GM19467 (cell line): ENCODE data around the gene TRABD2B.

ENCODE experiments used
- ATAC-seq: cut with Tn5 transposase; IDR thresholded peaks from one replicate; pipeline ENCODE4 v1.9.1; 2021; ENCODE audit warnings: mild to moderate bottlenecking, moderate library complexity; ENCODE audit not compliant: unreplicated experiment

The TRABD2B gene

GRCh38 chr1:47938520-47938919 lies 58.7 kb downstream of the TRABD2B start:
- ATAC-seq = no peak

GRCh38 chr1:47937586-47938254 lies 59.5 kb downstream of the TRABD2B start:
- ATAC-seq = no peak

- ATAC-seq = no peak
Measured at GRCh38 chr1:47936916-47937551, 60.2 kb downstream of the TRABD2B start.

GRCh38 chr1:47935856-47936255 lies 61.3 kb downstream of the TRABD2B start:
- ATAC-seq = no peak

GRCh38 chr1:47935163-47935562 lies 62.0 kb downstream of the TRABD2B start:
- no peak for ATAC-seq

GRCh38 chr1:47934243-47934805 lies 62.9 kb downstream of the TRABD2B start:
- no peak for ATAC-seq

GRCh38 chr1:47932743-47933142 lies 64.4 kb downstream of the TRABD2B start:
- ATAC-seq = no peak

GRCh38 chr1:47931395-47931794 lies 65.8 kb downstream of the TRABD2B start:
- ATAC-seq = no peak

- no peak for ATAC-seq
Measured at GRCh38 chr1:47930210-47930840, 66.9 kb downstream of the TRABD2B start.

GRCh38 chr1:47927165-47927564 lies 70.0 kb downstream of the TRABD2B start:
- ATAC-seq = no peak

- ATAC-seq = no peak
Measured at GRCh38 chr1:47926461-47926999, 70.7 kb downstream of the TRABD2B start.

- ATAC-seq = no peak
Measured at GRCh38 chr1:47924270-47925048, 72.7 kb downstream of the TRABD2B start.

GRCh38 chr1:47921935-47922415 lies 75.2 kb downstream of the TRABD2B start:
- ATAC-seq = no peak

GRCh38 chr1:47919113-47919833 lies 77.9 kb downstream of the TRABD2B start:
- ATAC-seq = no peak

GRCh38 chr1:47918257-47918867 lies 78.8 kb downstream of the TRABD2B start:
- no peak for ATAC-seq

GRCh38 chr1:47917687-47918086 lies 79.5 kb downstream of the TRABD2B start:
- ATAC-seq = no peak

- no peak for ATAC-seq
Measured at GRCh38 chr1:47915677-47916353, 81.4 kb downstream of the TRABD2B start.

- ATAC-seq = no peak
Measured at GRCh38 chr1:47914952-47915676, 82.1 kb downstream of the TRABD2B start.
